ENCODE results near the gene ENOX1.

Gene ENOX1

DNA sequence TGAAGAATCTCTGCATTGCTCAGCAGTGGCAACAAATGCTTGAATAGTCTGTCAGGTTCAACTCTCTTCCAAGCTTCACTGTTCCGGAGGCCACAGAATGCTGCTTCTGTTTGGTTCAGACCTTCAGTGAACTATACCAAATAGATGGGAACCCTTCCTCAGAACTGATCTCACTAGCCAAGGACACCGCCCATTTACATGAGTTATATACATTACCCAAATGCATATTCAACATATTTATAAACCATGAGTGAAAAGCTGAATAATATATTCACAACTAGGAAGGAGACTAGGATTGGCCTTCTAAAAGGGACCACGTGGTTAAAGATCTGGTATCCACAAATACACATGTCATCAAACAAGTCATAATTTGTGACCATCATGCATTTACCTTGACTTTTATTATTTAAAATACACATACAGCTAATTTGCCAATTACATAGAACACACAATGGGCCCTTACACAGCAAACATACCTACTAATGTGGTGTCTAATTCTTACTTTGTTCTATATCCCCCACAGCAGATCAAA, 49.3 kb downstream of the ENOX1 start:
- no peak for DNase-seq

DNA sequence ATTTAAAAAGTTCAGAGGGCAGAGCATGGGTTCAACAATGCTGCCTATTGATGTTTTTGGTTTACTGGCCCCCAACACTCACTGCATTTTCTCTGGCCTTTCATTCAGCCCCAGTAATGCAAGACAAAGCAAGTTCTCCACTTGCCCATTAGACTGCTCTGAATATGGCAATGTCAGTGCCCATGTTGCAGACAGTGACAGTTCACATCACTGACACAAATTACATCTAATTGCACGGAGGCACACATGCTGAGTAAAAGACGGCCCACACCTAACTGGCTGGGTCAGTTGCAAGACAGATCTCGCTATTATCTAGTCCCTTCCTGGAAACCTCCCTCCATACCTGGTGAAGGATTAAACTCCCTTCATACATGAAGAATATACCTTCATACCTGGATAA, 54.0 kb downstream of the ENOX1 start:
- no peak for DNase-seq

DNA sequence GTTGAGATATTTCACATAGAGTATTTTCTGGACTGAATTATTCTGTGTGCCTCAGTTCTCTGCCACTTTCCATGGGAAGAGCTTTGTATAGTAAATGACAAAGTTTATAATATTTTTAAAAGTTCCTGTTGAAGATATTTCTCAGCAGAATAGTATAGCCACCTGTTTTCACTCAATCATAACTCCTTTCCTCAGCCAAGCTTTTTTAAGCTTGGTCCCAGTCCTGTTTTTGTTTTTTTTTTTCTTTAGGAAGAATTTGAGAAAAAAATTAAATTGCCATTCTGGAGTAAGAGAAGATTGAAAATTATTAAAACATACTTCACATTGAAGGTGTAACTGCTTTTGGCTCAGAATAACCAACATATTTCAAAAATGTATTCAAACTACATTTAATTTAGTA, 55.5 kb downstream of the ENOX1 start:
- DNase-seq = no peak

DNA sequence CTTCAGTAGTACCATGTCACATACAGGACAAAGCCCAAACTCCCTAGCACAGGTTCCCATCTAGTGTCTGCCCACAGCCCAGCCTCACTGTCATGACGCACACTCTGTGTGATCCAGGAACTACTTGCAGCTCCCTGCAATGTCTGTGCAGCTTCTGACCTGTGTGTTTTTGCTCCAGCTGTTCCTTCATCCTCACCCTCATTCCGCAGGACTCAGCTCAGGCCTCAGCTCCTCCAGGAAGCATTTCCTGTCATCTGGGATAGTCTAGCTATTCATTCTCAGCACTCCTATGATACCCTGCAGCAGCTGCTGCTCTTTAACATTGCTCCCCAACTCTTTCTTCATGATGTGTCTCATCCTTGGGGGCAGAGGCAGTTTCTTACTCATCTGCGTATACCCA, 56.1 kb downstream of the ENOX1 start:
- no peak for DNase-seq

DNA sequence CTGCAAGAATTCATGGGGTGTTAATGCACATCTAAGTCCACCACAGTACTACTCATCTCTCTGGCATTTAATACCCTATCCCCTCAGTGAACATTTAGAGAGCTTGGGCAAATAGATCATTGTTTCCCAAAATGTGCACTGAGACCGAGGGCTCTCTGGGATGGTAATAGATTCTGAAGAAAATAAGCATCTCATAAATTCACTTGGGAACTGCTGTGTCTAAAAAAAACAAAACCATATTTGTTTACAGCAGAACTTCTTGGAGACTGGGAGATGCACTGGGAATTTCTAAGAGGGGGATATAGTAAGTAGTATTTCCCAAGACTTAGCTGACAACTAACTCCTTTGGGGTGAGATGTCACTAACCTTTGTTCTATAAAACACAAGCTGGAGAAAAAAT, 58.4 kb downstream of the ENOX1 start:
- DNase-seq = no peak

DNA sequence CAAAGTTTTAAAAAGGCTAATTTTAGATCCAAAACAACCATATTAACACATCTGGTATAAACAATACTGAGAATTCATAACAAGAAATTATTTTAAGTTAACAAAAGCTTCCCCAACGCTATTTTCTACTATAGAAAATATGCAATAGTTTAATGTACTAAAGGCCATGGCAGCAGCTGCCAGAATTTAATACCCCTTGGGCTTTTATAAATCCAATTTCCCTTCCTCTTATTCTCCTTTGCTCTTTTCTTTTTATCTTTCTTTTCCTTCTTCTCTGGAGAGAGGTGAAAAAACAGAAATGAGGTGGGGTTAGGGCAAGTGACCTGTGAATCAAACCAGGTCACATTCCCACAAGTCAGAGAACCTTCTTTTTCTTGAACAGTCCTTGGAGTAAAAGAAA, 58.9 kb downstream of the ENOX1 start:
- no peak for DNase-seq

DNA sequence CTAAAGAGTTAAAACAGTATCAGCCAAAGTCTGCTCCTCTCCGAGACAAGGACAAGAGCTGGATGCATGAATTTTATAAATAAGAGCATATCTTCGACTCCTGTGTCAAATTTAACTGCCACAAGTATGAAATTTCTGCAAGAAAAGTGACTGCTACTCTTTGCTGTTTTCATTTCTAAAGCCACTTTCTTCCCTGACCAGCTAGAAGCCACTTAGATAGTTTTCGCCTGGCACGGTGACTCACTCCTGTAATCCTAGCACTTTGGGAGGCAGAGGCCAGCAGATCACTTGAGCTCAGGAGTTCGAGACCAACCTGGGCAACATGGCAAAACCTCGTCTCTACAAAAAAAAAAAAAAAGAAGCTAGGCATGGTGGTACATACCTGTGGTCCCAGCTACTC, 61.3 kb downstream of the ENOX1 start:
- no peak for DNase-seq

DNA sequence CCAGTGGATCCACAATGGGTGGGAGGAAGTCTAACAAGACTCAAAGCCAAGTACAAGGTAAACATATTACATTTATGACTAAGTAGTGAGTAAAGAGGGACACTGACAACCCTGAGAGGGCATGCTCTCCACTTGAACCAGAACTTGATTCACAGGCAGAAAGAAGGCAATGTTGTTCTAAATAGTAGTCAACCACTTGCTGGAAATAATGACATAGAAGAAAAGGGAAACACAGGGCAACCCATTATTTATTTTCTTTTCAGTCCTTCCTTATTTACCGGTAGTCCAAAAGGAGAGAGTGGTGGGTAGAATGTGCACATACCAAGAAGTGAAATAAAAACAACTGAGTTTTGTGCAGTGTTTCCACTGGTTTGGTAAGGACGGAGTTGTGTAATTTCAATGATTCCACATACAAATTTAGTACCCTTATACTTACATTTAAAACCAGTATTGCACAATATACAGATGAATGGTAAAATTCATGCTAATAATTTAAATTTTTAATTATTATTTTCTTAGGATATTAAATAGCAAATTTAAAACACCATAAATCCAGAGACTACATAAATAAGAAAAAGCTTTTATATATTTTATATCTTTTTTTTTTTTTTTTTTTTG, 65.9 kb downstream of the ENOX1 start:
- no peak for DNase-seq

DNA sequence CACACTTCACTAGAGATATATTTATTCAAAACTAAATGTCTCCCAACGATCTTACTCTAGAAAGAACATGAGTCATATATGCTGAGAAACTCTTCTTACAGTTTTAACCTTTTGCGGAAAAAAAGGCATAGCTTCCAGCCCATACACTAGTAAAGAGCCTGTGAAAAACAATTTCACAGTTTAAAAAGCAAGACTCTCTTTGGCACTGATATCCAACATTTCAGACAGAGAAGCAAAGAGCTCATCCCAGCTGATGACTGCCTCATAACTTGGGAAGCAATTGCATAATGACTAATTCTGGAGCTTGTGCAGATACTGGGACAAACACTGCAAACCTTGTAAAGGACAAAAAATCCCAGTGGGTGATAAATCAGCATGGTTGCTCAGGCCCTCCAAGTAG, 88.0 kb downstream of the ENOX1 start:
- no peak for DNase-seq

DNA sequence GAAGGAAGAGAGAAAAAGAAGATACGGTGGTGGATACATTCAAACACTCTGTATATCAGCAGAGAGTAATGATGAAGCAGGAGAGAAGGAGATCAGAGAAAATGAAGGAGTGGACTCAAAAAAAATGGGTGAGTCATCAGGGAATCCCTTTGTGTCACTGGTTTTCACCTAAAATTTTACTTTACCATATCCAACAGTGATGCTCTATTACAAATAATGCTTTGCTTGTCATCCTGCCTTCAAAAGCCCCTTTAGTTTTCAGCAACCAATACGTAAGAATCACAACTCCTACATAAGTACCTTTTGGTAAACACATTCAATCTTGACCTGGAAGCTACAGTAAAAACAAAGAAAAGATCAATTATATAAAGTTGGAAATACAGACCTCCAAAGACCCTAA, 88.8 kb downstream of the ENOX1 start:
- DNase-seq = no peak

DNA sequence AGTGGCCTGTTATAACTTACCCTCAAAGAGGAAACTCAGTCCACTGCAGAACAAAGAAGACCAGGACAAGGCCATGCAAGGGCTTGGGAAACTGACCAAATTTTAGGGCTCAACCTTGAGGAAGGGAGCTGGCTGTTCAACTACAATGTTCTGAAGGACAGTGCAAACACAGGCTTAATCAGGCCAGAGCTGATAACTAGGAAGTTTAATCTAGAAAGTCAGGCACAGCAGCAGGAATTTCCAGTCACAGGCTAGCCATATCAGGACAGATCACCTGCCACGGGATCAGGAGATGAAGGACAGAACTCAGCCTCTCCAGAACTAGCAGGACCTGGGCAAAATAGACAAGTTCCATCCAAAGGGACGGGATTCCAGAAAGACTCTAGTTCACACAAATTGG, 89.4 kb downstream of the ENOX1 start:
- no peak for DNase-seq

DNA sequence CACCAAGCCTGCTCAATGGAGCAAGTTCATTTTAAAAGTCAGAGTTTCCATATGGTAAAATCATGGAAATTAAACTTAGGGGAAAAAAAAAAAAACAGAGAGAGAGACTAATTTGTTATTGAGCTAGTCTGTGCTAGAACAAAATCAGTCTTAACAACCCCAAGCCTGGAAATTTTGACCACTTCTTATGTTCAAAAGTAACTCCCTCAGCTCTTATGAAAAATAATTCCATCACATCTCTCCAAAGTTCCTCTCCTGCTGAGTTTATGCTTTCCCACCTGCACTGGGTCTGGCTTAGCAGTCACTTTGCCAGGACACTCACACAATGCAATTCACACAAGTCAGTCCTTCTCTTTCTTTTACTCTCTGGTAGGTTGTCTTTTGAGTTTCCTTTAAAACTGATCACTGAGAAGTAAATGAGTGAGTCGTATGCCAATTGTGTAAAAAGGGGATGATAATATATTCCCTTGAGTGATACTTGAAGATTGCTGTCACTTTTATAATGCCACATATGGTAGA, 92.6 kb downstream of the ENOX1 start:
- no peak for DNase-seq

DNA sequence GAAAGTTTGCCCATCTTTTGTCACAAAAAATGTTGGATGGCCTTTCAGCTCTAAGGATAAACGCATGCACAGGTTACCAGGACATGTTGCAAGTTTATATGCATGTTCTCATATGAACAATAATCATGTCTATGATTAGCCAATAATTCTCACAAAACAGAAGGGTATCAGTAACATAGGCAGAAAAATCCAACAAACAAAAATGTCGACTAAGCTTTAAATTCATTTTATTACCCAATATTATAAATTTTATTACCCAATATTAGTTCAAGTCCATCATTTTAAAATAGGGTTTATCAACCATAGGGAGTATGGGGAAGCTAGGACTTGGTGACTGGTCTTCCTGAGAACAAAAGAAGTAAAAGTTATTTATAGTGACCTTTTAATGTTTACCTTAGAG, 93.1 kb downstream of the ENOX1 start:
- DNase-seq = no peak

DNA sequence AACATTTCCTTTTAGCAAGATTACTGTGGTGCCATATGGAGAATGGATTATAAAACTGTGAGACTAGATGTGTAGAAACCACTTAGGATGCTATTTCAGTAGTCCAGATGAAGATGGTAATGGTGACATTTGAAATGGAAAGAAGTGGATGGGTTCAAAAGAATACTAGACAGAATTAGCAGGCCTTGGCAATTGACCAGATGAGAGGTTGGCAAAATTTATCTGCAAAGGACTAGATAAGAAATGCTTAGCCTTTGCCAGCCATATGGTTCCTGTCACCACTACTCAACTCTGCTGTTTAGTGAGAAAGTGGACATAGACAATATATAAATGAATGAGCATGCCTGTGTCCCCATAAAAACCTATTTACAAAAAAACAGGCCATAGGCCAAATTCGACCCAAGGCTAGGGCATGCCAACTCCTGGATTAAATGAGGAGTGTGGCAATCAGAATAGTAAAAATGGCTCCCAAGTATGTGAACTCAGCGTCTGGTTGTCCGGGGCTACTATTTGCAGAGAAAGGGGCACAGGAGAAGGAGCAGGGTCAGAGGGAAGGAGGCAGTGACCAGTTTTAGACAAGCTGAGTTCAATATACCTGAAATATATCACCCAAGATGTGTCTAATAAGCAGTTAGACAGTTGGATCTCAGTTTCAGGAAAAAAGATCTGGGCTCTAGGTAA, 98.4 kb downstream of the ENOX1 start:
- no peak for DNase-seq

DNA sequence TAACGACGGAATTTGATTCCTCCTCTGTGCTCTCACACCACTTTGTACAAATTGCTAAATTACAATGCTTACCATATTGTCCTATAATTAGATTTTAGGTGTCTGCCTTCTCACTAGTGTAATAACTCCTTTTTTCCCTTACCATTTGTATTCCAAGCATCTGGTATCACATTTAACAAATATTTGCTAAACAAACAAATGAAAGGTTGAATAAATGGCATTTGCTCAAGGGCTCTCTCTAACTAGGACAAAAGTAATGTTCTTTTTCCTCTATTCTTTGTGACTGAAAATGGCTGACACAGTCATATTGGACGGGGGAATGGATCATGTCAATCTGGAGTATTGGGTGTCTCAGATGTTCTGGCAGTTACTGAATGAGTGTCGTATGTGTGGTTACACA, 99.7 kb downstream of the ENOX1 start:
- DNase-seq = no peak

DNA sequence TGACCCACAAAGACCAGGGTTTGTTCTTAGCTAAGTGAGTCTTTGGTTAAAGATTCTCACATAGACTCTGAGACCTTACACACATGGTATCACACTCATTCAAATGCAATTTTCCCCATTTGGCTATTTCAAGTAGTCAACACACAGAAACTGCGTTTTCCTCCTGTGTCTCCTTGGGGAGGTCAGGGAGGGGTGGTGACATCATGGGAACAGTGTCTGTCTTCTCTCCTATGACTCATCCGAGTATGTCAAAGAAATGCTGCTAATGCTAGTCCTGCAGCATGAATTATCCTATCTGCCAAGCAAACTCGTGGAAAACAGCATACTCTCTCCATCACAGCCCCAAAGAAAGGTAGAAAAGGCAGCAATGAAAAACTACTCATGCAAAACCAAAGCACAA, 100.2 kb downstream of the ENOX1 start:
- no peak for DNase-seq

DNA sequence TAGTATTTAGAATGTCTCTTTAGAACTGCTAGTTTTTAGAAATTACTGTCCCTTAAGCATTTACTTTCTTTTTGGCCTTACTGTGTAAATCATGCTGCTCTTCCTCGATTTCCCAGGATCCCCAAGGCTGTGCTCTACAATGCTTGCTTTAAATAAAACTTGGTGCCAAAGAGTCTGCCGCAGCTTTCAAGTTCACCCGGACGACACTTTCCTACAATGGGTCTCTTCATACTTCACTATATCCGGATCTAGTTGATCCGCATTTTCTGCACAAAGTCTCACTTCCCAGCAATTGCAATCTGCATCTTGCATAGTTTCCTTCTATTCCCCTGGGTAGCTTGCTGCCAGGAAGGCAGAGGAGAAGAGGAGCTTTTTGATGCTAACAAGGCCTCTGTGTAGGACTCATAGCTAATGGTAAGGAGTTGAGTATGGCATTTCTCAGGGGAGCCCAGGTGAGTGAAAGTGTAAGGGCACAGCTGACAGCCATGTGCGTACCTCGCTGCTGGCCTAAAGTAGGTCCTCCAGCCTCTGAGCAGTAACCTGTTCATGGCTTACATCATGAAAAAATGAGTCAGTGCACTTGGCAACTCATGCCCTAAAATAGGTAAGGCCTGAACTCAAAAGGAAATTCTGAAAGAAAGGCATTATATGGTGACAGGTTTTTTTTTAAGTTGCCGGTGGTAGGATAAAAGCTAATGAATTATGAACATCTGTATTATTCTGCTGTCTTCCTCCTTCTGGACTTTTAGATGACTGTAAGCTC, 101.6 kb downstream of the ENOX1 start:
- DNase-seq = no peak

DNA sequence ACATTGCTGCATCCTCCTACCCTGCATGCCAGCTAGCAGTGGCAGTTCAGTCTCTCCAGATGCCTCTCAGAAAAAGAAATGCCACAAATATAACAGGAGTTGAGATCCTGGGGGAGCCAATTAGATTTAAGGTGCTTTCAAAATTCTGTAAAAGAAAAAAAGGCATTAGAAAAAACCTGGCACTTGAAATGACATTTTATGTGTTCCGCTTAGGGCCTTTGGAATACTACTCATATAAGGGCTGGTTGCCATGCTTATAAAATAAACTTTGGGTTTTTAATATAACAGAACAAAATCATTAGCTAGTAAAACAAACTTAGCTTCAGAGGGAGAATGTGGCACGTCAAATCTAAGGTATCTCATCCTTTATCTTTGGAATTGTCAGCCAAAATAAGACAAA, 104.1 kb downstream of the ENOX1 start:
- DNase-seq = no peak

DNA sequence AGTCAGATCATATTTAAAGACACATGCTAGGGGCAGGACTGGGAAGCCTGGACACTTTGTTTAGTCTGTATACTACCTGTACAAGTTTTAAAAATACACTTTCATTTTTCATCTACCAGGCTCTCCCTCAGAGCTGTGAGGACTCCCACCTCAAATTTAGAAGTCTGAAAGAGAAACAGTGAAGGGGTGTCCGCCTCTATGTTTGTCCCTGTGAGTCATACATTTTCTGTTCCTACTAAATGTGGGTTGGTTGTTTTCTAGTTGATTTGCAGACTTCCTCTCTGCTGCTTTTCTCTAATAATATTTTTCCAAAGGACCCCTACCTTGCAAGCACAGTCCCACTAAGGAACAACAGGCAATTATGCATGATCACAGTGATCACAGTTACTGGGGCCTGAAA, 110.5 kb downstream of the ENOX1 start:
- DNase-seq = no peak

DNA sequence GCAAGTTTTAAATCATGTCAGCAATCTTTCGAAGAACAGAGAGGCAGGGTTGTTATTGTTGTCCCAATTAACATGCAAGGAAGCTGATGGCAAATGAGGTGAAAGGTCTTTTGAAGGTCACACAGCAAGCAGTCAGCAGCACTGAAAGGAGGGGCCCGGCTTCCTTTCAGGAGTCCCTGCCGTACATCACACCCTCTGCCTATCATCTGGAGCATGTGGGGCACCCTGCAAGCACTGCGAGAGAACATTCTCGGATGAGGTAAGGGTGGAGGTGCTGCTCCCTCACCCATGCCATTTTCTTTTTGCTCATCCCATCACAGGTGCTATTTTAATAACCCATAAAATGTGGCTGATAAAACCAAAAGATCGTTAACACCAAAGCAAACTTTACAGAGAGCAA, 111.2 kb downstream of the ENOX1 start:
- no peak for DNase-seq

DNA sequence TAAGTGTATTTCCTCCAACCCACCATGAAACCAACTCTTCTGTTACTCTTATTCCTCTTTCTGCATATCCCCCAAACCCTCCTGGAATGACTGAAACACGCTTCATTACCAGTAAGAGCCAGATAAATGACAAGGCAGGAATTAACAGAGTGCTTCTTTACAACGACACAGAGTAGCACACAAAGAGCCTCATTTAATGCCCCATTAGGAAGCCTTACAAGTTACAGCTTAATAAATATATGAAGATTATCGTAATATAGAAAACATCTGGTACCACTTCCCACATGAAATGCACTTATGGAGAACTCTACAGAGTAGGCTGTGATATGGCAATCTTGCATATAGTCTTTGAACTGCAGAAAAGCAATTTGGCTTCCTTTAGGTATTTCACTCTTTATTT, 116.8 kb downstream of the ENOX1 start:
- no peak for DNase-seq

DNA sequence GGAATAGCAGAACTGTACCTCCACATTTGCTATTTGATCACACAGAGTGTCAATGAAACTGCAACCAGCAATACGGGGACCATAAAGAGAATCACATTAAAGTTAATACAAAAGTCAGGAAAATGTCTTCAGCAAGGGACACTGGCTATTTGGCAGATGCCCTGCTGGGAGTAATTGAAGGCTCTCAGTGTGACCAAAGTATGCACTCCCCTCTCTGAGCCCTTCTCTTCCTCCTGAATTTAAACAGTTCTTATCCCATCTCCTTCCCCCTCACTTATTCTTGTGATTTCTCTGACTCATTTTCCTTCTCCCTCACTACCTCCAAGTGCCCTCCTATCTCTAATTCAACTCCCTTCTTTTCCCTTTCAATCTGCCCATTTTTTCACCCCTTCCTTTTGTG, 117.7 kb downstream of the ENOX1 start:
- no peak for DNase-seq

DNA sequence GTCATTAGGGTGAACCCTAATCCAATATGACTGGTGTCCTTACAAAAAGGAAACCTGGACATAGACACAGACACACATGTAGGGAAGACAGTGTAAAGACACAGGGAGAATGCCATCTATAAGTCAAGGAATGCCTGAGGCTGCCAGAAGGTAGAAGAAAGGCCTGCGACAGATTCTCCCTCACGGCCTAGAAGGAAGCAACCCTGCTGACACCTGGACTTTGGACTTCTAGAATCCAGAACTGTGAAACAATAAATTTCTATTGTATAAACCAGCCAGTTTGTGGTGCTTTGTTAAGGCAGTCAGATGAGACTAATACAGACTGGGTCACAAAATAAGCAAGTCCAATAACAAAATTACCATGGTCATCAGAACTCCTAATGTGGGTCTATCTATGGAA, 120.4 kb downstream of the ENOX1 start:
- DNase-seq = no peak

DNA sequence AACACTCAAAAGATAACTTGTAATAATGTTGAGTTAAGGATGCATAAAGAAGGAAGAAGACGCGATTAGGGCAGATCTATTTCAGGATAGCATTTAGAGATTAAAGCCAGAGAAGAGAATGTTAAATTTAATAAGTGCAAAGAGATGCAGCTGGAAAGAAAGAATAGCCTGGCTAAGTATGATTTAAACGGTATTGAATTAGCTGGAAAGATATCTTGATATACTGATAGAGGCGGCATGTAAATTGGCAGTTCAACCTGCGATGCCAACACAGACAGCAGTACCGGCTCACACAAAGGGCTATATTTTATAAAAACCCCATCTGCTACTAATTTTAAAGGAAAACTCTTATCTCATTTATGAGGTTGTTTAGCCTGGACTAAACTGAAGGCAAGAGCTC, 121.4 kb downstream of the ENOX1 start:
- DNase-seq = no peak

Measured in activated naive CD4-positive, alpha-beta T cell treated with Interleukin-2 at 50 U/mL for 16 hours (primary cell).